ENCODE data around the gene CNGA4.

DNA sequence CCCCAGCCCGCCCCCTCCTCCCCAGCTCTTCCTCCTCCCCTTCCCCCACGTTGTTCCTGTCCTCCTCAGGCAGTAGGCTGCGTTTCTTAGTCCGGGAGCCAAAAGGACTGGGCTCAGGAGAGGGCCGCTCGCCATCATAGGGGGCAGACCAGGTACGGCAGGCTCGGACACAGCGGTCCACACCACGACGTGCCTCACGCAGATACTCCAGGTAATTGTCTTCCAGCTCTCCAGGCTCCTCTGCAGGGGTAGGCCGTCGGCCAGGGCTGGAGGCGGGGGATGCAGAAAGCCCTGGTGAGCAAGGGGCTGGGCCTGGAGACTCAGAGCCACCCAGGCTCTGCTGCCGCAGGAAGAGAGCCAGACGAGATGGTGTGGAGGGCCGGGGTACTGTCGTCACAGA lies 21.2 kb upstream of the CNGA4 start:
- TF ChIP-seq GATA2 (IDR thresholded peaks at IDR 0.05; ENCODE audit: low read depth, low read length) (no peak), GATA3 (IDR thresholded peaks at IDR 0.05; ENCODE audit: low read depth, low read length) (no peak)
